Activated CD4-positive, alpha-beta T cell treated with anti-CD3 and anti-CD28 coated beads, Interleukin-2, amount 10 ng/mL, durations not matched to agents 24 days and 14 days (primary cell): ENCODE data around the gene RRBP1. TPM values are rescaled to one million over a fixed set of nuclear protein-coding genes. Genes with fewer than 3 reads are reported as not detected.
A peak's percentile ranks its signal among the peaks of the same experiment; 100 is the strongest.

Experiments
- DNase-seq: peaks from one replicate; pipeline ENCODE4 v3.0.0; 2022
- H3K27ac Mint-ChIP-seq: one replicate; pipeline ENCODE4 v1.8.0; 2022; ENCODE audit warnings: mild to moderate bottlenecking, mixed read lengths
- H3K27me3 Mint-ChIP-seq: one replicate; pipeline ENCODE4 v1.8.0; 2022; ENCODE audit warnings: mixed read lengths
- H3K36me3 Mint-ChIP-seq: one replicate; pipeline ENCODE4 v1.8.0; 2022; ENCODE audit warnings: low read depth, mild to moderate bottlenecking, mixed read lengths
- H3K4me1 Mint-ChIP-seq: one replicate; pipeline ENCODE4 v1.8.0; 2021; ENCODE audit warnings: mixed read lengths
- H3K4me3 Mint-ChIP-seq: one replicate; pipeline ENCODE4 v1.8.0; 2022; ENCODE audit warnings: mild to moderate bottlenecking, moderate library complexity, mixed read lengths
- H3K9me3 Mint-ChIP-seq: one replicate; pipeline ENCODE4 v1.8.0; 2021; ENCODE audit warnings: mixed read lengths
- intact Hi-C: fragments of 100-400 bp; cut with micrococcal nuclease; formaldehyde crosslinking; loops from one replicate; pipeline ENCODE4 v1.15.1; 2023
- total RNA-seq: library from RNA; stranded (reverse); gene quantifications from 2 replicates; pipeline ENCODE4 v1.2.3, GENCODE V29; 2022

The RRBP1 gene
- total RNA-seq, 1 donor from 2014 or later = 49.9 TPM

- H3K27me3 Mint-ChIP-seq = peaks cover 44% of the 10 kb centered on the region
- intact Hi-C loops = loop anchor here (1.0 to 10.0 kb wide), 11 partner anchors 116 to 1109 kb away; partner anchors contain the start of genes DTD1, KAT14, MGME1 and PET117
Measured at GRCh38 chr20:17682889-17683198, 802 bp upstream of the RRBP1 start.

GRCh38 chr20:17681726-17682102 is 328 bp downstream of the RRBP1 start:
- peaks cover 9% of the 10 kb centered on the region for H3K36me3 Mint-ChIP-seq
- peak overlapping the region; percentile 92 for H3K27ac Mint-ChIP-seq
- H3K9me3 Mint-ChIP-seq = no peaks in the 10 kb centered on the region
- H3K4me1 Mint-ChIP-seq = peaks cover 19% of the 10 kb centered on the region
- intact Hi-C loops = loop anchor here (1.0 to 10.0 kb wide), 13 partner anchors 17 to 1111 kb away; partner anchors contain the start of genes DTD1, KAT14, MGME1 and PET117
- H3K27me3 Mint-ChIP-seq = peaks cover 33% of the 10 kb centered on the region
- DNase-seq = no peak
- H3K4me3 Mint-ChIP-seq = peak overlapping the region; percentile 90

More at GRCh38 chr20:17682889-17683198, 802 bp upstream of the RRBP1 start:
- DNase-seq = no peak
- Mint-ChIP-seq H3K9me3 (no peaks in the 10 kb centered on the region), H3K4me3 (peak overlapping the region; percentile 90), H3K4me1 (peaks cover 19% of the 10 kb centered on the region), H3K36me3 (peaks cover 9% of the 10 kb centered on the region), H3K27ac (peak overlapping the region; percentile 74)

- Mint-ChIP-seq H3K4me3 (peak overlapping the region; percentile 83), H3K4me1 (peaks cover 20% of the 10 kb centered on the region), H3K9me3 (no peaks in the 10 kb centered on the region), H3K36me3 (peaks cover 11% of the 10 kb centered on the region), H3K27ac (peak overlapping the region; percentile 73), H3K27me3 (peaks cover 28% of the 10 kb centered on the region)
- intact Hi-C loops = loop anchor here (1.0 to 10.0 kb wide), 8 partner anchors 16 to 1111 kb away; partner anchors contain the start of genes DTD1, KAT14, PET117 and ZNF133
- DNase-seq = peak; percentile 95
Measured at GRCh38 chr20:17680836-17681725, 961 bp downstream of the RRBP1 start.

GRCh38 chr20:17679941-17680835 is 1.9 kb downstream of the RRBP1 start:
- Mint-ChIP-seq H3K4me1 (peaks cover 21% of the 10 kb centered on the region), H3K27me3 (peaks cover 21% of the 10 kb centered on the region), H3K27ac (peak overlapping the region; percentile 73), H3K9me3 (no peaks in the 10 kb centered on the region), H3K36me3 (peaks cover 15% of the 10 kb centered on the region), H3K4me3 (peak overlapping the region; percentile 83)
- DNase-seq = no peak
- intact Hi-C loops = loop anchor here (2.0 to 10.0 kb wide), 7 partner anchors 15 to 1112 kb away; partner anchors contain the start of genes DTD1, KAT14, PET117 and ZNF133

- Mint-ChIP-seq H3K27ac (no peak overlapping the region), H3K9me3 (no peaks in the 10 kb centered on the region), H3K4me1 (peaks cover 25% of the 10 kb centered on the region), H3K36me3 (peaks cover 17% of the 10 kb centered on the region), H3K4me3 (no peak overlapping the region), H3K27me3 (peaks cover 9% of the 10 kb centered on the region)
- intact Hi-C loops = no loop called here
- DNase-seq = no peak
Measured at GRCh38 chr20:17678886-17679285, 3.2 kb downstream of the RRBP1 start.

- intact Hi-C loops = no loop called here
- H3K27me3 Mint-ChIP-seq = peaks cover 5% of the 10 kb centered on the region
- DNase-seq = no peak
- H3K4me1 Mint-ChIP-seq = peaks cover 25% of the 10 kb centered on the region
- no peak overlapping the region for H3K4me3 Mint-ChIP-seq
- peaks cover 17% of the 10 kb centered on the region for H3K36me3 Mint-ChIP-seq
- peak overlapping the region; percentile 48 for H3K27ac Mint-ChIP-seq
- no peaks in the 10 kb centered on the region for H3K9me3 Mint-ChIP-seq
Measured at GRCh38 chr20:17678295-17678694, 3.7 kb downstream of the RRBP1 start.

- no peaks in the 10 kb centered on the region for H3K9me3 Mint-ChIP-seq
- no peak overlapping the region for H3K4me3 Mint-ChIP-seq
- H3K27ac Mint-ChIP-seq = no peak overlapping the region
- intact Hi-C loops = no loop called here
- H3K36me3 Mint-ChIP-seq = peaks cover 21% of the 10 kb centered on the region
- H3K4me1 Mint-ChIP-seq = peaks cover 23% of the 10 kb centered on the region
- no peaks in the 10 kb centered on the region for H3K27me3 Mint-ChIP-seq
- DNase-seq = no peak
Measured at GRCh38 chr20:17676942-17677341, 5.1 kb downstream of the RRBP1 start.

GRCh38 chr20:17676378-17676759 is 5.7 kb downstream of the RRBP1 start:
- no peak overlapping the region for H3K27ac Mint-ChIP-seq
- H3K4me3 Mint-ChIP-seq = no peak overlapping the region
- H3K27me3 Mint-ChIP-seq = no peaks in the 10 kb centered on the region
- no peaks in the 10 kb centered on the region for H3K9me3 Mint-ChIP-seq
- H3K36me3 Mint-ChIP-seq = peaks cover 22% of the 10 kb centered on the region
- DNase-seq = no peak
- H3K4me1 Mint-ChIP-seq = peaks cover 23% of the 10 kb centered on the region
- intact Hi-C loops = no loop called here

GRCh38 chr20:17675519-17676377 is 6.3 kb downstream of the RRBP1 start:
- DNase-seq = no peak
- H3K9me3 Mint-ChIP-seq = peaks cover 2% of the 10 kb centered on the region
- peak overlapping the region; percentile 66 for H3K27ac Mint-ChIP-seq
- peaks cover 28% of the 10 kb centered on the region for H3K36me3 Mint-ChIP-seq
- intact Hi-C loops = no loop called here
- H3K4me3 Mint-ChIP-seq = no peak overlapping the region
- H3K4me1 Mint-ChIP-seq = peaks cover 29% of the 10 kb centered on the region
- H3K27me3 Mint-ChIP-seq = no peaks in the 10 kb centered on the region

- intact Hi-C loops = no loop called here
- peaks cover 31% of the 10 kb centered on the region for H3K36me3 Mint-ChIP-seq
- H3K4me1 Mint-ChIP-seq = peaks cover 28% of the 10 kb centered on the region
- peaks cover 6% of the 10 kb centered on the region for H3K9me3 Mint-ChIP-seq
- no peak for DNase-seq
- no peaks in the 10 kb centered on the region for H3K27me3 Mint-ChIP-seq
- no peak overlapping the region for H3K27ac Mint-ChIP-seq
- no peak overlapping the region for H3K4me3 Mint-ChIP-seq
Measured at GRCh38 chr20:17674722-17675518, 7.1 kb downstream of the RRBP1 start.

- Mint-ChIP-seq H3K36me3 (peaks cover 34% of the 10 kb centered on the region), H3K9me3 (peaks cover 6% of the 10 kb centered on the region), H3K27ac (no peak overlapping the region), H3K27me3 (no peaks in the 10 kb centered on the region), H3K4me1 (peaks cover 26% of the 10 kb centered on the region), H3K4me3 (no peak overlapping the region)
- intact Hi-C loops = no loop called here
- DNase-seq = no peak
Measured at GRCh38 chr20:17673084-17673483, 9.0 kb downstream of the RRBP1 start.

GRCh38 chr20:17671565-17671964 is 10.5 kb downstream of the RRBP1 start:
- peaks cover 38% of the 10 kb centered on the region for H3K36me3 Mint-ChIP-seq

More at GRCh38 chr20:17671565-17671964, 10.5 kb downstream of the RRBP1 start:
- Mint-ChIP-seq H3K4me3 (no peak overlapping the region), H3K9me3 (peaks cover 6% of the 10 kb centered on the region), H3K27ac (no peak overlapping the region), H3K27me3 (no peaks in the 10 kb centered on the region), H3K4me1 (peaks cover 32% of the 10 kb centered on the region)
- intact Hi-C loops = no loop called here
- no peak for DNase-seq
